ENCODE measurements around the gene TACSTD2. TPM values are rescaled to one million over a fixed set of nuclear protein-coding genes. Genes with fewer than 3 reads are reported as not detected.

Gene TACSTD2
- total RNA-seq, 1 experiment from 2014 or later: 1.2 TPM

DNA sequence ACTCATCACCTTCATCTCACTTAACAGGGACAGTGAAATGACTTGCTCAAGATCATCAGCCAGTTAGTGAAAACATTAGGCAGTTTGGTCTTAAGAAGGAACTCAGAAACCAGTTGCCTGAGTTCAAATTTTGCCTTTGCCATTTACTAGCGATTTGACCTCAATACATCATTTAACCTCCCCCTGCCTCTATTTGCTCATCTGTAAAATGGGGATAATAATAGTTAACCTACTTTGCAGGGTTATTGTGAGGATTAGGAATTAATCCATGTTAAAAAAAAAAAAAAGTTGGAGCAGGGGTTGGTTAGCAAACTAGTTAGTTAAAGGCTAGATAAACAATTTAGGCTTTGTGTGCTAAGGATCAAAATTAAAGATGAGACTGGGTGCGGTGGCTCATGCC, 10.6 kb upstream of the TACSTD2 start:
- TF ChIP-seq, protein P1, sequence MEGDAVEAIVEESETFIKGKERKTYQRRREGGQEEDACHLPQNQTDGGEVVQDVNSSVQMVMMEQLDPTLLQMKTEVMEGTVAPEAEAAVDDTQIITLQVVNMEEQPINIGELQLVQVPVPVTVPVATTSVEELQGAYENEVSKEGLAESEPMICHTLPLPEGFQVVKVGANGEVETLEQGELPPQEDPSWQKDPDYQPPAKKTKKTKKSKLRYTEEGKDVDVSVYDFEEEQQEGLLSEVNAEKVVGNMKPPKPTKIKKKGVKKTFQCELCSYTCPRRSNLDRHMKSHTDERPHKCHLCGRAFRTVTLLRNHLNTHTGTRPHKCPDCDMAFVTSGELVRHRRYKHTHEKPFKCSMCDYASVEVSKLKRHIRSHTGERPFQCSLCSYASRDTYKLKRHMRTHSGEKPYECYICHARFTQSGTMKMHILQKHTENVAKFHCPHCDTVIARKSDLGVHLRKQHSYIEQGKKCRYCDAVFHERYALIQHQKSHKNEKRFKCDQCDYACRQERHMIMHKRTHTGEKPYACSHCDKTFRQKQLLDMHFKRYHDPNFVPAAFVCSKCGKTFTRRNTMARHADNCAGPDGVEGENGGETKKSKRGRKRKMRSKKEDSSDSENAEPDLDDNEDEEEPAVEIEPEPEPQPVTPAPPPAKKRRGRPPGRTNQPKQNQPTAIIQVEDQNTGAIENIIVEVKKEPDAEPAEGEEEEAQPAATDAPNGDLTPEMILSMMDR (conservative IDR thresholded peaks at IDR 0.05): no peak
- Histone ChIP-seq H3T11ph (ENCODE audit: low read length) (no peak overlapping the region), H3K9ac (ENCODE audit: extremely low read depth, insufficient read length, low read length) (no peak overlapping the region), H2BK12ac (ENCODE audit: insufficient read length, low read depth, low read length) (no peak overlapping the region), H3K79me1 (ENCODE audit: insufficient read depth, low read depth, low read length, poor library complexity, severe bottlenecking) (no peaks in the 10 kb centered on the region), H3K4ac (ENCODE audit: low read depth, low read length) (no peak overlapping the region), H3K56ac (ENCODE audit: insufficient read length, low read depth, low read length) (no peak overlapping the region), H3K79me2 (ENCODE audit: insufficient read depth, low read length) (no peaks in the 10 kb centered on the region), H3K27ac (ENCODE audit: insufficient read length, low read depth, low read length) (no peak overlapping the region), H3K4me1 (ENCODE audit: insufficient read depth, low read length) (no peaks in the 10 kb centered on the region), H2BK15ac (ENCODE audit: low read depth, low read length) (no peak overlapping the region), H2AFZ (ENCODE audit: low read length) (no peak overlapping the region), H2BK120ac (ENCODE audit: low read depth, low read length, poor library complexity, severe bottlenecking) (no peak overlapping the region), H4K20me1 (ENCODE audit: control insufficient read depth, insufficient read depth, insufficient read length) (no peaks in the 10 kb centered on the region), H3K18ac (ENCODE audit: insufficient read length, low read depth, low read length) (no peak overlapping the region), H2AK5ac (ENCODE audit: insufficient read length, low read length) (no peak overlapping the region), H3K23ac (ENCODE audit: insufficient read length, low read depth, low read length) (no peak overlapping the region), H3K9me3 (ENCODE audit: control insufficient read depth, low read depth, low read length) (no peaks in the 10 kb centered on the region), H2BK20ac (ENCODE audit: low read depth, low read length, poor library complexity, severe bottlenecking) (no peak overlapping the region), H3K14ac (ENCODE audit: insufficient read depth, low read length) (no peak overlapping the region), H3K4me2 (ENCODE audit: insufficient read depth, insufficient read length, low read length) (no peak overlapping the region), H4K5ac (ENCODE audit: insufficient read length, low read depth, low read length) (no peak overlapping the region), H2BK5ac (ENCODE audit: insufficient read length, low read length) (no peak overlapping the region), H3K23me2 (ENCODE audit: insufficient read length, low read depth, low read length, poor library complexity, severe bottlenecking) (no peaks in the 10 kb centered on the region), H4K91ac (ENCODE audit: insufficient read length, low read depth, low read length) (no peak overlapping the region), H4K8ac (replicated peaks; ENCODE audit: insufficient read length, low read depth, low read length) (no peak overlapping the region), H3K27me3 (ENCODE audit: insufficient read depth, low read length) (no peaks in the 10 kb centered on the region)
- no peaks in the 10 kb centered on the region for H3K9me3 Mint-ChIP-seq
- H3K27ac Mint-ChIP-seq: no peak overlapping the region
- no CpG with 5 or more reads among the region's 2 CpGs for WGBS (ENCODE audit: extremely low coverage, insufficient read length, low lambda C conversion rate)
- no peak for DNase-seq
- 0 out of 4 replicates have a peak, but pooled peaks cover 0 to 8% of the 10 kb centered on the region in 2 experiments for H3K4me1 Mint-ChIP-seq
- H3K27me3 Mint-ChIP-seq (ENCODE audit: low read depth): peaks cover 15% of the 10 kb centered on the region
- no peaks in the 10 kb centered on the region for H3K36me3 Mint-ChIP-seq (ENCODE audit: insufficient read depth in 1 of 3, low read depth in 3 of 3)
- H3K4me3 Mint-ChIP-seq: no peak overlapping the region
